Lower leg skin (tissue), 4 donors: ENCODE results near the gene JMJD6. TPM values are rescaled to one million over a fixed set of nuclear protein-coding genes. Genes with fewer than 3 reads are reported as not detected.
"Not testable (repeated sequence)": the region's sequence is repeated elsewhere in the genome, so short reads cannot be mapped to it uniquely, and the experiment has no call there.

Experiments used
- DNase-seq, 2 donors: peaks; one replicate each; pipeline ENCODE4 v3.0.0-alpha.2; 2019; ENCODE audit warnings: low spot score in 2 of 2
- H3K4me3 ChIP-seq: fragments of 200-600 bp; sonication (generic); 2 replicates; pipeline ENCODE4 v1.5.1; 2017; ENCODE audit warnings: mild to moderate bottlenecking, low read depth; ENCODE audit not compliant: poor library complexity, severe bottlenecking
- CTCF ChIP-seq, 3 donors: fragments of 450-650 bp; IDR thresholded peaks; one replicate each; pipeline ENCODE4 v1.5.1; 2016; ENCODE audit warnings: antibody characterized with exemption in 3 of 3, mild to moderate bottlenecking in 3 of 3, moderate library complexity in 2 of 3
- POLR2A ChIP-seq, 2 donors: fragments of 450-650 bp; IDR thresholded peaks; one replicate each; pipeline ENCODE4 v1.6.1; 2016 to 2017; ENCODE audit warnings: antibody characterized with exemption in 2 of 2, mild to moderate bottlenecking in 1 of 2, moderate library complexity in 1 of 2
- WGBS, 2 donors: methylation state at CpG; one replicate each; pipeline ENCODE4 v1.1.5; 2018; 5-methylcytosine and 5-hydroxymethylcytosine counted together
- intact Hi-C: fragments of 100-400 bp; cut with DNase I; formaldehyde crosslinking; loops from one replicate; pipeline ENCODE4 v1.15.0; 2023; ENCODE audit warnings: low total_unique reads
- total RNA-seq, 4 donors: library from RNA; depleted of rRNA; stranded (reverse); fragments of >200 nt; gene quantifications; one replicate each; pipeline ENCODE4 v1.1.0, GENCODE V29; 2016

Gene JMJD6
- total RNA-seq, 4 donors from 2014 or later: 16.1 to 28.8 (median 21.0) TPM

DNA sequence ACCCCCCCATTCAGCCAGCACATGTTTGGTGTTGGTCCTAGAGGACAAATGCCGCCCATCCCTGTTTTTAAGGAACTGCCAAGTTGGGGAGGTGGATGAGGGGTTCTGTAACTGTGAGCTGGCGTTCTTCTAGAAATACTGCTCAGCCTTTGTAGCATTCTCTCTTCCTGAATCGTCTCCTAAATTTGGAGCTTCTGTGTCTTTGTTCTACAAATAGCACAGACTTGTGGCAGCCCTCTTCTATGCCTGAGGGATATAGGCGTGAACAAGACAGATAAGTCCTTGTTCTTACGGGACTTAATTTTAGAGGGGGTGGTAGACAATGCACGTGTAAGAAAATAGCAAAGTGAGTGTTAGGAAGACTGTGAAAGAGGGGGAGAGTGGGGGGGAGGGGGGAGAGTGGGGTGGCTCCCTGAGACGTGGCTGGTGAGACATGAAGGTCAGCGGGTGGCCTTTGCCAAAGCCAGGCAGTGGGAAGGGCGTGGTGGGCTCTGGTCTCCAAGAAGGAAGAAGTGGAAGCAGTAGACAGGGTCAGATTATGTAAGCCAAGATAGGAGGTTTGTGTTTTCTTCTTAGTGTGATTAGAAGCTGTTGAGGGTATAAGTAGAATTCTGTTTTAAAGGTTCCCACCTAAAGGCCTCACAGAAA is 21.4 kb upstream of the JMJD6 start:
- TF ChIP-seq POLR2A (IDR thresholded peaks at IDR 0.05): no peak
- TF ChIP-seq CTCF (IDR thresholded peaks at IDR 0.05): no peak
- no peak for DNase-seq
- intact Hi-C loops: no loop called here
- no peak overlapping the region for H3K4me3 ChIP-seq
- WGBS, 2 donors: 33 to 44% methylated on average over 9 of the region's 9 CpGs

- H3K4me3 ChIP-seq, DNase-seq, intact Hi-C loops: not testable (repeated sequence)
- WGBS, 2 donors: 86 to 91% methylated on average over 6 of the region's 6 CpGs
Observed at GRCh38 chr17:76745785-76746184, 19.4 kb upstream of the JMJD6 start.

DNA sequence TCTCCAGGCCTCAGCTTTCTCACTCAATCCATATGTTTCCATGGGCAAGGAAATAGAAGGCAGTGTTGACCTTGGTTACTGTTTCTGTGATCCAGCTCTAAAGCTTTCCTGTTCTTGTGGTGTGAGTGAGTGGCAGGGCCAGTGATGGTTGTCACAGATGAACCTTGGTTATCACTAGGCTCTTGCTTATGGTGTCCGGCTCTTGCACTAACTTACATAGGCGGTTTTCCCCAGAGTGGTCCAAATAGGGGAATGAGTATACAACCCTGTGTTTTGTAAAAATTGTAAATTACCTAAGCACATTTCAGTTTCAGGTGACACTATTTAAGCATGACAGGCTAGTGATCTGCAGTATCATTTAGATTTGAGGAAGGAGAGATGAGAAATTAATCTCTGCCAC is 18.3 kb upstream of the JMJD6 start:
- intact Hi-C loops: no loop called here
- no peak for DNase-seq
- no peak overlapping the region for H3K4me3 ChIP-seq
- 98 to 100% methylated on average over 2 of the region's 2 CpGs for WGBS, 2 donors
- TF ChIP-seq POLR2A (IDR thresholded peaks at IDR 0.05) (no peak), CTCF (IDR thresholded peaks at IDR 0.05) (no peak)

GRCh38 chr17:76742958-76743357 is 16.6 kb upstream of the JMJD6 start:
- intact Hi-C loops: no loop called here
- H3K4me3 ChIP-seq: no peak overlapping the region
- DNase-seq: no peak
- TF ChIP-seq POLR2A (IDR thresholded peaks at IDR 0.05) (no peak), CTCF (IDR thresholded peaks at IDR 0.05) (no peak)

DNA sequence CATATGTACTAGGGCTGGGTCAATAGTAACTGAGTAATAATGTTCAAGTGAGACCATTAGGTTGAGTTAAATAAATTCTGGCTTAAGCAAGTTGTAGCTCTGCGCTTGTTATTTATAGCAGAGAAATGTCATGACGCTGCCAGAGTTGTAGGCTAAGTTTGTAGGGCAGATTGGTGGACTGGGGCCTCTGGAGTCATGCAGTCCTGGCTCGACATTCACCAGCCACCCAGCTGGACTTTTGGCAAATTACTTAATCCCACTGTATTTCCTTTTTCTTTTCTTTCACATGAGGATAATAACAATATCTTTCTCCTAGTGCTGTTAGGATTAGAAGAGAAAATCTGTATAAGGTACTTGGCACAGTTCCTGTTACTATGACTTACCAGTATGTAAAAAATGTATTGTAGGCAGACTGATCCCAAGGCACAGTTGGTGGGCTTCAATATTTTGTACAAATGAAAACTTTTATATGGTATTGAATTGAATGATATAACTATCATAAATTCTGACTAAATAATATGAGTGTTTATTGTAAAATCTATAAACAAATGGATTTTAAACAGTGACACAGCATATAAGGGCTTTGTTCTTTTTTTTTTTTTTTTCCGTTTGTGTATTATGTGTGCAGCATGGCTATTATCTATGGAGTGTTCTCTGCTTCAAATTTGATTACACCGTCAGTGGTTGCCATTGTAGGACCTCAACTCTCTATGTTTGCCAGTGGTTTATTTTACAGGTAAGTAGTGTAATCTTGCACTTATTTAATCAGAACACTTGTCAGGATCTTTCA is 14.1 kb upstream of the JMJD6 start:
- 65 to 75% methylated on average over 5 of the region's 5 CpGs for WGBS, 2 donors
- TF ChIP-seq CTCF (IDR thresholded peaks at IDR 0.05) (no peak), POLR2A (IDR thresholded peaks at IDR 0.05) (no peak)
- no peak overlapping the region for H3K4me3 ChIP-seq
- no peak for DNase-seq
- intact Hi-C loops: no loop called here

DNA sequence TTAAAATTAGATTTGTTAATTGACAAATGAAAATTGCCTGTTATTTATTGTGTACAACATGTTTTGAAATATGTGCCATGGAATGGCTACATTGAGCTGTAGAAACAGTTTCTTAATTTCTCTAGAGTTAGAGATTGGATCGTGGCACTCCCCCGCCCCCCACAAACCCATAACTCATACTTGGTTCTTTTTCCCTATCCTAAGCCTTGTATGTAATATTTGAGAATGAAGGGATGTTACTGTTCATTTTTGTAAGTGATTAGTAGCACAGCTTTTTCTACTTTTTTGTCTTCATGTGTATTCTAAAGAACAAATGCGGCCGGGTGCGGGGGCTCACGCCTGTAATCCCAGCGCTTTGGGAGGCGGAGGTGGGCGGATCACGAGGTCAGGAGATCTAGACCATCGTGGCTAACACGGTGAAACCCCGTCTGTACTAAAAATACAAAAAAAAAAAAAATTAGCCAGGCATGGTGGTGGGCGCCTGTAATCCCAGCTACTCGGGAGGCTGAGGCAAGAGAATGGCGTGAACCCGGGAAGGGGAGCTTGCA is 13.2 kb upstream of the JMJD6 start:
- 88 to 92% methylated on average over 17 of the region's 17 CpGs for WGBS, 2 donors
- intact Hi-C loops, H3K4me3 ChIP-seq, DNase-seq: not testable (repeated sequence)
